ENCODE measurements around the gene CDC20B.
"Not testable (repeated sequence)": the region's sequence is repeated elsewhere in the genome, so short reads cannot be mapped to it uniquely, and the experiment has no call there.

The CDC20B gene

GRCh38 chr5:55102348-55102747, 70.6 kb downstream of the CDC20B start, which contains the start of gene GZMA:
Gene GZMA (plus strand): TSS chr5:55102646. CDS start chr5:55102683, 37 bp downstream.
- no peak within 1 kb of the TSS for H3K9ac ChIP-seq (ENCODE audit: low read depth, low read length)
- 0 out of 2 replicates have a peak, but pooled peaks cover 3% of the 10 kb centered on the region for H3K4me1 ChIP-seq (ENCODE audit: insufficient read depth, low read length)
- H3K36me3 ChIP-seq (ENCODE audit: insufficient read depth, low read length): no peaks in the 10 kb centered on the region
- no peaks in the 10 kb centered on the region for H3K9me3 ChIP-seq (ENCODE audit: control insufficient read depth, insufficient read depth, low read length)

DNA sequence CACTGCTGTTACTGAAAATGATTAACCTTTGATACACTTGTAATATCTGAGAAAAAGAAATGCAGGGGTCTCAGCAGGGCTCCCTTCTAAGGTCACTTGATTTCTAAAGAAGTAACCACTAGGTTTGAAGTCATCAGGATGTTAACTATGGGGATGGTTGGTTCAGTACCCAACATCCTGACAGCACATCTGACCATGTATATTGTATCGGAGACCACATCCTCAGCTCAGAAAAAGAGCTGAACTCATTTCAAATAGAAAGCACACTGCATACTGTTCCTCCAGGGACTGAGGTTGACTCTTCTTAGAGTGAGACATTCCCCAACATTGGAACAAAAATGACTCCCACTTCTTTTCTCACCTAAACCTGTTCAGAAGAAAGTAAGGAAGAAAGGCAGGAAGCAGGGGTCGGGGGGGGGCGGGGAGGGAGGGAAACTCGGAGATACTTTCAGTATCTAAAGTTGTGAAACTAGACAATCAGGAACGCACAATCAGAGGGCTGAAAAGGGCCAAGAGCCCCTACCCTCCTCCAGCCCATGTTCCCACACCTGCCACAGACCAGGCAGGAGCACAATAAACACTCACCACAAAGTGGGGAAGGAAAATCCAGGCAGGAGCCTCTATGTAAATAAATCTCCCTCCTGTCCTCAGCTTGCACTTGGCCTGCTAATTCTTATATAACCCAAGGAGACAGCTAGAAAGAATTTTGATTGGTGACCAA, 71.3 kb downstream of the CDC20B start:
- no peaks in the 10 kb centered on the region for H3K36me3 ChIP-seq (ENCODE audit: insufficient read depth, low read length)
- 0 out of 2 replicates have a peak, but pooled peaks cover 3% of the 10 kb centered on the region for H3K4me1 ChIP-seq (ENCODE audit: insufficient read depth, low read length)
- no peaks in the 10 kb centered on the region for H3K9me3 ChIP-seq (ENCODE audit: control insufficient read depth, insufficient read depth, low read length)
- no peak overlapping the region for H3K9ac ChIP-seq (ENCODE audit: low read depth, low read length)

DNA sequence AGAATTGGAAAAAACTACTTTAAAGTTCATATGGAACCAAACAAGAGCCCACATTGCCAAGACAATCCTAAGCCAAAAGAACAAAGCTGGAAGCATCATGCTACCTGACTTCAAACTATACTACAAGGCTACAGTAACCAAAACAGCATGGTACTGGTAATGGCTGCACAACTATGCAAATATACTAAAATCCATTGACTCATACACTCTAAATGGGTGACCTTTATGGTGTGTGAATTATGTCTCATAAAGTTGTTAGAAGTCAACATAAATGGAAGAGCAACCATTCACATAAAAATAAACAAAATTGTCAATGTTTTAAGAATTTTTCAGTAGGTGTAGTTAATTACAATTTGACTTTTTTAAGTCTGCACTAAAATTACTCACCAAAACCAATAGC, 71.8 kb downstream of the CDC20B start:
- H3K4me1 ChIP-seq (ENCODE audit: insufficient read depth, low read length); H3K9me3 ChIP-seq (ENCODE audit: control insufficient read depth, insufficient read depth, low read length); H3K9ac ChIP-seq (ENCODE audit: low read depth, low read length); H3K36me3 ChIP-seq (ENCODE audit: insufficient read depth, low read length): not testable (repeated sequence)

DNA sequence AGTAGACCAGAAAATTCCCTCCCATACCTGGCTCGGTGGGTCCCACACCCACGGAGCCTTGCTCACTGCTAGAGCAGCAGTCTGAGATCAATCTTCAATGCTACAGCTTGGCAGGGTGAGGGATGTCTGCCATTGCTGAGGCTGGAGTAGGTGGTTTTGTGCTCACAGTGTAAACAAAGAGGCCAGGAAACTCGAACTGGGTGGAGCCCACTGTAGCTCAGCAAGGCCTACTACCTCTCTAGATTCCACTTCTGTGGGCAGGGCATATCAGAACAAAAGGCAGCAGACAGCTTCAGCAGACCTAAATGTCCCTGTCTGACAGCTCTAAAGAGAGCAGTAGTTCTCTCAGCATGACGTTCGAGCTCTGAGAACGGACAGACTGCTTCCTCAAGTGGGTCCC, 76.1 kb downstream of the CDC20B start:
- no peaks in the 10 kb centered on the region for H3K36me3 ChIP-seq (ENCODE audit: insufficient read depth, low read length)
- no peak overlapping the region for H3K9ac ChIP-seq (ENCODE audit: low read depth, low read length)
- H3K4me1 ChIP-seq (ENCODE audit: insufficient read depth, low read length): no peaks in the 10 kb centered on the region
- no peaks in the 10 kb centered on the region for H3K9me3 ChIP-seq (ENCODE audit: control insufficient read depth, insufficient read depth, low read length)

DNA sequence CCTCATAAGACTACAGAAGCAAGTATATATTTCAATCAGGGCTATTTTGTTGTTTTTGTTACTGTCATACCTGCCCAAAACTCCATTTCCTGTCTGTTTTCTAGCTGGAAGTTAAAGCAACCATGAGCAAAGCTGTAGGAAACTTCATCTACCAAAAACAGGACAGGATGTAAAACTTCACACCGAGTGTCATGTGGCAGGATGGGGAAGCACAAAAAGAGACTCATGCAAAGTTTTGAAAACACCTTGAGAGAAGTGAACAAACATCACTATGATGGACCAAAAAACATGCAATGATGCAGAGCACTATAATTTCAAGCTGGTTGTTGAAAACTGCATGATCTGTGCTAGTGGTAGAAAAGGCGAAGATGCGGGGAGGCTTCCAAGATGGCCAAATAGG, 76.8 kb downstream of the CDC20B start:
- no peaks in the 10 kb centered on the region for H3K4me1 ChIP-seq (ENCODE audit: insufficient read depth, low read length)
- no peaks in the 10 kb centered on the region for H3K36me3 ChIP-seq (ENCODE audit: insufficient read depth, low read length)
- no peaks in the 10 kb centered on the region for H3K9me3 ChIP-seq (ENCODE audit: control insufficient read depth, insufficient read depth, low read length)
- no peak overlapping the region for H3K9ac ChIP-seq (ENCODE audit: low read depth, low read length)

- H3K9ac ChIP-seq (ENCODE audit: low read depth, low read length); H3K9me3 ChIP-seq (ENCODE audit: control insufficient read depth, insufficient read depth, low read length); H3K4me1 ChIP-seq (ENCODE audit: insufficient read depth, low read length): not testable (repeated sequence)
Measured at GRCh38 chr5:55091011-55091410, 82.0 kb downstream of the CDC20B start.

DNA sequence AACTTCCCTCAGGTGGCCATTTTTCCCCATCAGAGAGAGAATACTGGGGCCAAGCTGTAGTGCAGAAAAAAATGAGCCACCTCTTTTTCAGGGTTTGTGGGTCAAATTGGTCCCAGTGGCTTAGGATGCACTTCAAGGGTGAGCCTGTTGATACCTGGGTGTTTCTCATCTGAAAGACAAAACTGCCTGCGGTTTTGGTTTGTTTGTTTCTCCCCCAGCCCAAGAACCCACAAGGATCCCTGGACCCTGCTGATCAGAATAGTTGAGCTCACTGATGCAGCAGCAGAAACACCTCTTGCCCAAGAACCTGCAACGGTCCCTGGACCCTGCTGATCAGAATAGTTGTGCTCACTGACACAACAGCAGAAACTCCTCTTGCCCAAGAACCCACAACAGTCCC, 83.7 kb downstream of the CDC20B start:
- H3K4me1 ChIP-seq (ENCODE audit: insufficient read depth, low read length); H3K9ac ChIP-seq (ENCODE audit: low read depth, low read length); H3K9me3 ChIP-seq (ENCODE audit: control insufficient read depth, insufficient read depth, low read length); H3K36me3 ChIP-seq (ENCODE audit: insufficient read depth, low read length): not testable (repeated sequence)

More at GRCh38 chr5:55091011-55091410, 82.0 kb downstream of the CDC20B start:
- H3K36me3 ChIP-seq (ENCODE audit: insufficient read depth, low read length): not testable (repeated sequence)

DNA sequence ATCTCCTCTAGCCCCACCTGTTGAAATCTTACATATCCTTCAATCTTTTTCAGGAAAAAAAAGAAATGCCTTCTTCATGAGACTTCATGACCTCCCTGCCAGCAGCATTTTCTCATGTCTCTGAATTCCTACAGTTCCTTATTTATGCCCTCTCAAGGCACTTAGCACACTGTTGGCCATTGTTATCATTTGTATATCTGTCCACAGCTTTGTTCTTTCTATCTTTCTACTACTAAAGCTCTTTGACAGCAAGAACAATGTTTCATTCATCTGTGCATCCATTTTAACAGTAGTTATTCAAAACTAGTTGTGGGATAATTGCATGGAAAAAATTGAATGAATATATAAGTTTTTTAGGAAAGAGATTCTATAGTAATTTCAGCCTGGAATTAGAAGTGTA, 91.4 kb downstream of the CDC20B start:
- Histone ChIP-seq H3K36me3 (ENCODE audit: insufficient read depth, low read length) (no peaks in the 10 kb centered on the region), H3K9me3 (ENCODE audit: control insufficient read depth, insufficient read depth, low read length) (no peaks in the 10 kb centered on the region), H3K9ac (ENCODE audit: low read depth, low read length) (no peak overlapping the region), H3K4me1 (ENCODE audit: insufficient read depth, low read length) (no peaks in the 10 kb centered on the region)

DNA sequence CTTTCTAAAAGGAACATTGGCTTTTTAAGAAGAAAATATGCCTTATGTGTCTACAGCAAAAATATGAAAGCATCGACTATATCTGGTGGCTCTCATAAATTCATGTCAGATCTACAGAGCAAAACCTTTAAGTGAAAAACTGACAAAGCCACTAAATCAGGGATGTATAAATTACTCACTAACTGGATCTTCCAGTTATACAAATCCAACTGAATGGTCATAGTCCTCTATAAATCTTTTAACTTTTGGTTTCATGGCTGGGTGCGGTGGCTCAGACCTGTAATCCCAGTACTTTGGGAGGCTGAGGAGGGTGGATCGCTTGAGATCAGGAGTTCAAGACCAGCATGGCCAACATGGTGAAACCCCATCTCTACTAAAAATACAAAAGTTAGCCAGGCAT, 99.8 kb downstream of the CDC20B start:
- H3K9me3 ChIP-seq (ENCODE audit: control insufficient read depth, insufficient read depth, low read length): no peaks in the 10 kb centered on the region
- no peak overlapping the region for H3K9ac ChIP-seq (ENCODE audit: low read depth, low read length)
- H3K4me1 ChIP-seq (ENCODE audit: insufficient read depth, low read length): no peaks in the 10 kb centered on the region
- no peaks in the 10 kb centered on the region for H3K36me3 ChIP-seq (ENCODE audit: insufficient read depth, low read length)

DNA sequence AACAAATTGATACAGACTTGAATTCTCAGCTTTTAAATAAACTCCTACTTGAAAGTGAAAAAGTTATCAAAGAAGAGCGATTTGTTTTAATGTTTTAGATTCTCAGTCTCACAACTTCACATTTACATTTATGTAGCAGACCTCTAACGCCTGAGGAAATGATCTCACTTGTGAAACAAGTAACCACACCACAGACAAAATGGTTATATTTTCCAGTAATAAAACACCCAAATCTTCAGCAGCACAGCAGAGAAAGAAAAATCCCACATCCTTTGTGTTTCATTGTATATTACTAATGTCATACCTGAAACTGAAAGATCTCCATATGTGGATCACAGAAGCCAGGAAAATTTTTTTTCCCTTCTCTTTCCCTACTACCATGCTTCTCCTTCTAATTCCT, 100.3 kb downstream of the CDC20B start:
- H3K36me3 ChIP-seq (ENCODE audit: insufficient read depth, low read length): no peaks in the 10 kb centered on the region
- H3K4me1 ChIP-seq (ENCODE audit: insufficient read depth, low read length): no peaks in the 10 kb centered on the region
- no peaks in the 10 kb centered on the region for H3K9me3 ChIP-seq (ENCODE audit: control insufficient read depth, insufficient read depth, low read length)
- H3K9ac ChIP-seq (ENCODE audit: low read depth, low read length): no peak overlapping the region

GRCh38 chr5:55071413-55071812, 101.6 kb downstream of the CDC20B start:
- no peaks in the 10 kb centered on the region for H3K36me3 ChIP-seq (ENCODE audit: insufficient read depth, low read length)
- no peak overlapping the region for H3K9ac ChIP-seq (ENCODE audit: low read depth, low read length)
- no peaks in the 10 kb centered on the region for H3K9me3 ChIP-seq (ENCODE audit: control insufficient read depth, insufficient read depth, low read length)
- no peaks in the 10 kb centered on the region for H3K4me1 ChIP-seq (ENCODE audit: insufficient read depth, low read length)

- no peaks in the 10 kb centered on the region for H3K4me1 ChIP-seq (ENCODE audit: insufficient read depth, low read length)
- H3K9ac ChIP-seq (ENCODE audit: low read depth, low read length): no peak overlapping the region
- H3K36me3 ChIP-seq (ENCODE audit: insufficient read depth, low read length): no peaks in the 10 kb centered on the region
- H3K9me3 ChIP-seq (ENCODE audit: control insufficient read depth, insufficient read depth, low read length): no peaks in the 10 kb centered on the region
Measured at GRCh38 chr5:55070968-55071367, 102.0 kb downstream of the CDC20B start.

DNA sequence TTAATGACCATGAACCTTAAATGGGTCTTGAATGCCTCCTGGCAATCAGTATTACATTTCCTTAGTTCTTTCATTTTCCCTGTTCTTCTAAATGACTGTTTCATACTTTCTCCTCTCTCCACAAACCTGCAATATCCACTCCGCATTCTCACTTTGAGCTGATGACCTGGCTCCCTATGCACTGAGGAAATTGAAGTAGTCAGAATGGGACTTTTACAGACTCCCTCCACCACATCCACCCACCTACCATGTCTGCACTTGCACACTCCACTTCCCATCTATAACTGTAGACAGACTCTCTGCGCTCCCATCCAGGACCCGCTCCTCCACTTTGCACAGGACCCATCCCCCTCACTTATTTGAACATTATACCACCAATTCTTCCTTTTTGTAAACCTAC, 106.7 kb downstream of the CDC20B start:
- Histone ChIP-seq H3K9me3 (ENCODE audit: control insufficient read depth, insufficient read depth, low read length) (no peaks in the 10 kb centered on the region), H3K4me1 (ENCODE audit: insufficient read depth, low read length) (no peaks in the 10 kb centered on the region), H3K36me3 (ENCODE audit: insufficient read depth, low read length) (no peaks in the 10 kb centered on the region), H3K9ac (ENCODE audit: low read depth, low read length) (no peak overlapping the region)

GRCh38 chr5:55064523-55064922, 108.5 kb downstream of the CDC20B start:
- Histone ChIP-seq H3K4me1 (ENCODE audit: insufficient read depth, low read length) (no peaks in the 10 kb centered on the region), H3K9ac (ENCODE audit: low read depth, low read length) (no peak overlapping the region), H3K36me3 (ENCODE audit: insufficient read depth, low read length) (no peaks in the 10 kb centered on the region), H3K9me3 (ENCODE audit: control insufficient read depth, insufficient read depth, low read length) (no peaks in the 10 kb centered on the region)

DNA sequence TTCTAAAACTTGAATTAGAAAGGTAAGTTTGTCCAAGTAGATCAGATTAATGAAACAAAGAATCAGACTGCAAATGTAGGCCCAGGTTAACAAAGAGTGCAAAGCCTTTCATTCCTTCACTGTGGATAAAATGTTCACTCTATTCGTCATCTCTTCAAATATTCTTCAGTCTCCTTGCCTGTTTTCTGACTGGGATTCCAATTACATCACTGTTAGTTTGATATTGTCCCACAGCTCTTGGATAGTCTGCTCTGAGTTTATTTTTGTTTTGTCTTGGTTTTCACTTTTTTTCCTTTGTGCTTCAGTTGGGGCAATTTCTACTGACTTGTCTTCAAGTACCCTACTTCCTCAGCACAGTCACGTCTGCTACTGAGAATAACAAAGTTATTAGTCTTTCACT, 109.1 kb downstream of the CDC20B start:
- H3K36me3 ChIP-seq (ENCODE audit: insufficient read depth, low read length): no peaks in the 10 kb centered on the region
- H3K9ac ChIP-seq (ENCODE audit: low read depth, low read length): no peak overlapping the region
- H3K9me3 ChIP-seq (ENCODE audit: control insufficient read depth, insufficient read depth, low read length): no peaks in the 10 kb centered on the region
- no peaks in the 10 kb centered on the region for H3K4me1 ChIP-seq (ENCODE audit: insufficient read depth, low read length)
